Trophoblast cell (in vitro differentiated cells and primary cell): ENCODE measurements around the gene CDC42BPB.
"Not testable (repeated sequence)": the region's sequence is repeated elsewhere in the genome, so short reads cannot be mapped to it uniquely, and the experiment has no call there.

Source experiments
- DNase-seq, 2 donors: peaks; one replicate each; pipeline ENCODE4 v3.0.0-alpha.2; 2016
- H2AFZ ChIP-seq: 2 replicates; pipeline ENCODE4 v1.6.1; 2013; ENCODE audit warnings: low read length, moderate library complexity, mild to moderate bottlenecking; ENCODE audit not compliant: insufficient read depth, poor library complexity
- H2AK5ac ChIP-seq: 2 replicates; pipeline ENCODE4 v1.6.1; 2013; ENCODE audit warnings: mild to moderate bottlenecking, low read length
- H2BK120ac ChIP-seq: 2 replicates; pipeline ENCODE4 v1.6.1; 2013; ENCODE audit warnings: low read length, mild to moderate bottlenecking, moderate library complexity; ENCODE audit not compliant: insufficient read depth, poor library complexity
- H2BK12ac ChIP-seq: 2 replicates; pipeline ENCODE4 v1.6.1; 2013; ENCODE audit warnings: mild to moderate bottlenecking, low read length, moderate library complexity
- H2BK5ac ChIP-seq: 2 replicates; pipeline ENCODE4 v1.6.1; 2013; ENCODE audit warnings: low read length, low read depth, moderate library complexity, mild to moderate bottlenecking; ENCODE audit not compliant: poor library complexity
- H3K14ac ChIP-seq: 2 replicates; pipeline ENCODE4 v1.6.1; 2013; ENCODE audit warnings: mild to moderate bottlenecking, low read length
- H3K18ac ChIP-seq: 2 replicates; pipeline ENCODE4 v1.6.1; 2013; ENCODE audit warnings: mild to moderate bottlenecking, low read length
- H3K23ac ChIP-seq: 2 replicates; pipeline ENCODE4 v1.6.1; 2013; ENCODE audit warnings: low read length
- H3K27ac ChIP-seq: 2 replicates; pipeline ENCODE4 v1.5.1; 2013; ENCODE audit warnings: low read depth, mild to moderate bottlenecking, inconsistent platforms, low read length, moderate library complexity
- H3K27me3 ChIP-seq: 2 replicates; pipeline ENCODE4 v1.6.1; 2013; ENCODE audit warnings: inconsistent platforms, mild to moderate bottlenecking, low read length, moderate library complexity; ENCODE audit not compliant: insufficient read depth
- H3K36me3 ChIP-seq, 2 experiments: 1 replicate in 1 of 2; 2 replicates in 1 of 2; pipeline ENCODE4 v1.6.1; 2013; ENCODE audit warnings: low read length in 2 of 2, mild to moderate bottlenecking in 2 of 2, moderate library complexity in 1 of 2; ENCODE audit not compliant: insufficient read depth in 2 of 2, control insufficient read depth in 1 of 2
- H3K4ac ChIP-seq: 2 replicates; pipeline ENCODE4 v1.6.1; 2013; ENCODE audit warnings: low read depth, mild to moderate bottlenecking, low read length, moderate library complexity
- H3K4me1 ChIP-seq, 2 experiments: 1 replicate in 1 of 2; 2 replicates in 1 of 2; pipeline ENCODE4 v1.6.1; 2013; ENCODE audit warnings: low read length in 2 of 2, mild to moderate bottlenecking in 2 of 2, moderate library complexity in 1 of 2; ENCODE audit not compliant: insufficient read depth in 2 of 2, control insufficient read depth in 1 of 2
- H3K4me2 ChIP-seq: 2 replicates; pipeline ENCODE4 v1.6.1; 2013; ENCODE audit warnings: inconsistent platforms, mild to moderate bottlenecking, low read length, moderate library complexity
- H3K4me3 ChIP-seq: 2 replicates; pipeline ENCODE4 v1.5.1; 2013; ENCODE audit warnings: mild to moderate bottlenecking, low read depth, low read length, inconsistent platforms
- H3K79me1 ChIP-seq: one replicate; pipeline ENCODE4 v1.6.1; 2013; ENCODE audit warnings: low read length
- H3K79me2 ChIP-seq: 2 replicates; pipeline ENCODE4 v1.6.1; 2013; ENCODE audit warnings: low read length, mild to moderate bottlenecking; ENCODE audit not compliant: control insufficient read depth, insufficient read depth, poor library complexity
- H3K9ac ChIP-seq: 2 replicates; pipeline ENCODE4 v1.6.1; 2013; ENCODE audit warnings: mild to moderate bottlenecking, low read length
- H3K9me3 ChIP-seq: 2 replicates; pipeline ENCODE4 v1.6.1; 2013; ENCODE audit warnings: low read depth, mild to moderate bottlenecking, control low read depth, inconsistent platforms, low read length; ENCODE audit not compliant: insufficient read depth
- H4K12ac ChIP-seq: 2 replicates; pipeline ENCODE4 v1.6.1; 2013; ENCODE audit warnings: low read depth, mild to moderate bottlenecking, low read length, moderate library complexity
- H4K8ac ChIP-seq: 2 replicates; pipeline ENCODE4 v1.6.1; 2013; ENCODE audit warnings: low read depth, mild to moderate bottlenecking, low read length, moderate library complexity
- H4K91ac ChIP-seq: one replicate; pipeline ENCODE4 v1.6.1; 2013; ENCODE audit warnings: low read depth, mild to moderate bottlenecking, low read length, moderate library complexity
- WGBS: extraction: QIAGEN DNeasy Blood & Tissue Kit; methylation state at CpG from one replicate; pipeline ENCODE4 v1.1.7; 2013; ENCODE audit warnings: missing lambda C conversion rate; ENCODE audit not compliant: insufficient read length, insufficient coverage; ENCODE audit errors: extremely low coverage; 5-methylcytosine and 5-hydroxymethylcytosine counted together

Gene CDC42BPB

GRCh38 chr14:103028161-103028767 is 29.1 kb downstream of the CDC42BPB start:
- H4K12ac ChIP-seq, result no peak overlapping the region
- peaks cover 3 to 6% of the 10 kb centered on the region in 2 experiments for H3K4me1 ChIP-seq
- H3K14ac ChIP-seq, result no peak overlapping the region
- H4K8ac ChIP-seq, result no peak overlapping the region
- H3K18ac ChIP-seq, result no peak overlapping the region
- no peaks in the 10 kb centered on the region for H3K9me3 ChIP-seq
- H3K36me3 ChIP-seq, result no peaks in the 10 kb centered on the region
- no peak overlapping the region for H2BK12ac ChIP-seq
- no peak overlapping the region for H3K4me2 ChIP-seq
- no peak overlapping the region for H3K23ac ChIP-seq
- no peak overlapping the region for H3K9ac ChIP-seq
- no CpG with 5 or more reads among the region's 11 CpGs for WGBS
- H2BK120ac ChIP-seq, result no peak overlapping the region
- no peak overlapping the region for H3K4ac ChIP-seq
- no peak for DNase-seq
- no peak overlapping the region for H2AFZ ChIP-seq
- H3K79me1 ChIP-seq, result no peaks in the 10 kb centered on the region
- H3K4me3 ChIP-seq, result no peak overlapping the region
- H3K27ac ChIP-seq, result no peak overlapping the region
- no peak overlapping the region for H2BK5ac ChIP-seq
- no peak overlapping the region for H2AK5ac ChIP-seq
- no peaks in the 10 kb centered on the region for H3K27me3 ChIP-seq
- no peak overlapping the region for H4K91ac ChIP-seq
- peaks cover 1% of the 10 kb centered on the region for H3K79me2 ChIP-seq

- Histone ChIP-seq H2AK5ac (no peak overlapping the region), H4K12ac (no peak overlapping the region), H3K18ac (no peak overlapping the region), H3K4me1 (peaks cover 3 to 6% of the 10 kb centered on the region in 2 experiments), H3K4me2 (no peak overlapping the region), H3K79me1 (no peaks in the 10 kb centered on the region), H3K36me3 (no peaks in the 10 kb centered on the region), H3K79me2 (peaks cover 1% of the 10 kb centered on the region), H2BK120ac (no peak overlapping the region), H3K4ac (no peak overlapping the region), H4K91ac (no peak overlapping the region), H3K27ac (no peak overlapping the region), H3K9me3 (no peaks in the 10 kb centered on the region), H2BK12ac (no peak overlapping the region), H3K27me3 (no peaks in the 10 kb centered on the region), H3K4me3 (no peak overlapping the region), H4K8ac (no peak overlapping the region), H3K14ac (no peak overlapping the region), H3K23ac (no peak overlapping the region), H3K9ac (no peak overlapping the region), H2AFZ (no peak overlapping the region), H2BK5ac (no peak overlapping the region)
- no peak for DNase-seq
- WGBS, result no CpG with 5 or more reads among the region's 3 CpGs
These were observed 29.9 kb downstream of the CDC42BPB start for GRCh38 chr14:103027451-103027850.

GRCh38 chr14:103026988-103027387 is 30.4 kb downstream of the CDC42BPB start:
- Histone ChIP-seq H3K36me3 (no peaks in the 10 kb centered on the region), H3K79me1 (no peaks in the 10 kb centered on the region), H3K4ac (peak overlapping the region; percentile 49), H3K9ac (no peak overlapping the region), H3K14ac (no peak overlapping the region), H2BK5ac (no peak overlapping the region), H3K79me2 (peaks cover 1% of the 10 kb centered on the region), H3K23ac (no peak overlapping the region), H3K18ac (no peak overlapping the region), H2BK120ac (no peak overlapping the region), H2AFZ (no peak overlapping the region), H2BK12ac (no peak overlapping the region), H2AK5ac (no peak overlapping the region), H3K4me3 (no peak overlapping the region), H4K91ac (no peak overlapping the region), H3K27ac (no peak overlapping the region), H3K4me2 (no peak overlapping the region), H4K8ac (no peak overlapping the region), H3K27me3 (no peaks in the 10 kb centered on the region), H3K9me3 (no peaks in the 10 kb centered on the region), H4K12ac (no peak overlapping the region), H3K4me1 (peaks cover 3 to 6% of the 10 kb centered on the region in 2 experiments)
- DNase-seq, result no peak
- WGBS, result no CpG with 5 or more reads among the region's 3 CpGs

DNA sequence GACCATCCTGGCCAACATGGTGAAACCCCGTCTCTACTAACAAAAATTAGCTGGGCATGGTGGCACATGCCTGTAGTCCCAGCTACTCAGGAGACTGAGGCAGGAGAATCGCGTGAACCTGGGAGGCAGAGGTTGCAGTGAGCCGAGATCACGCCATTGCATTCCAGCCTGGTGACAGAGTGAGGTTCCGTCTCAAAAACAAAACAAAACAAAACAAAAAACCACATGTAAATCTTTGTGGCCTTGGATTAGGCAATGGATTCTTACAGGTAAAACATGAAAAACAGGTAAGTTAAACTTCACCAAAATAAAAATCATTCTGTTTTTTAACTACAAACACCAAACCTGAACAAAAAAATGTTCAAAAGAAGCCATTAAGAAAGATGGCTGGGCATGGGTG is 31.2 kb downstream of the CDC42BPB start:
- not testable (repeated sequence) for H3K27me3 ChIP-seq, H3K4me2 ChIP-seq, H3K9me3 ChIP-seq, H2BK12ac ChIP-seq, H3K23ac ChIP-seq, H3K36me3 ChIP-seq, H3K14ac ChIP-seq, H3K79me1 ChIP-seq, H2AFZ ChIP-seq, H3K27ac ChIP-seq, H4K12ac ChIP-seq, H3K4ac ChIP-seq, H2BK5ac ChIP-seq, H3K79me2 ChIP-seq, H4K91ac ChIP-seq, H2BK120ac ChIP-seq, H2AK5ac ChIP-seq, H3K9ac ChIP-seq, H3K18ac ChIP-seq, H4K8ac ChIP-seq, H3K4me1 ChIP-seq, H3K4me3 ChIP-seq
- WGBS, result no CpG with 5 or more reads among the region's 6 CpGs
- peak; percentile 25 to 87 for DNase-seq
